Hepatic stellate cell (primary cell): Measurements from ENCODE around the gene GSK3A.

Experiments
- DNase-seq: peaks from one replicate; pipeline ENCODE4 v3.0.0; 2011; ENCODE audit warnings: low spot score

GSK3A gene

GRCh38 chr19:42225718-42226292 lies 16.6 kb downstream of the GSK3A start:
- DNase-seq = no peak

GRCh38 chr19:42224940-42225717 lies 17.3 kb downstream of the GSK3A start:
- DNase-seq = no peak

GRCh38 chr19:42220751-42221097 lies 21.7 kb downstream of the GSK3A start:
- DNase-seq = no peak

GRCh38 chr19:42219812-42220750 lies 22.3 kb downstream of the GSK3A start, which contains the start of gene ZNF526:
Gene ZNF526 (plus strand): TSS chr19:42220312. CDS start chr19:42224404, 4,092 bp downstream.
- peak; percentile 100 for DNase-seq

GRCh38 chr19:42217520-42218437 lies 24.6 kb downstream of the GSK3A start, which contains the start of gene DEDD2:
Gene DEDD2 (minus strand): TSS chr19:42217677. CDS start chr19:42217007, 670 bp downstream.
- peak; percentile 98 for DNase-seq

- peak; percentile 58 for DNase-seq
Observed at GRCh38 chr19:42216653-42217519, 25.5 kb downstream of the GSK3A start.

GRCh38 chr19:42214810-42215485 lies 27.5 kb downstream of the GSK3A start:
- no peak for DNase-seq

GRCh38 chr19:42212886-42213285 lies 29.5 kb downstream of the GSK3A start:
- no peak for DNase-seq

- DNase-seq = no peak
Observed at GRCh38 chr19:42208612-42209011, 33.8 kb downstream of the GSK3A start.

GRCh38 chr19:42207767-42208271 lies 34.6 kb downstream of the GSK3A start:
- peak; percentile 95 for DNase-seq

- DNase-seq = peak; percentile 75
Observed at GRCh38 chr19:42206871-42207755, 35.3 kb downstream of the GSK3A start.

GRCh38 chr19:42204664-42205063 lies 37.7 kb downstream of the GSK3A start:
- no peak for DNase-seq

- DNase-seq = no peak
Observed at GRCh38 chr19:42203700-42204099, 38.7 kb downstream of the GSK3A start.

GRCh38 chr19:42202290-42202880 lies 40.0 kb downstream of the GSK3A start:
- DNase-seq = no peak

GRCh38 chr19:42201489-42202289 lies 40.7 kb downstream of the GSK3A start:
- no peak for DNase-seq

GRCh38 chr19:42200116-42200715 lies 42.2 kb downstream of the GSK3A start:
- no peak for DNase-seq
